Tibial artery (tissue), 4 donors: Measurements from ENCODE around the gene ZAP70.
"Not testable (repeated sequence)": the region's sequence is repeated elsewhere in the genome, so short reads cannot be mapped to it uniquely, and the experiment has no call there.

Source experiments
- DNase-seq, 2 donors: peaks; one replicate each; pipeline ENCODE4 v3.0.0-alpha.2; 2019
- H3K27ac ChIP-seq, 2 donors: fragments of 200-600 bp; sonication (generic) in 1 of 2; 1 replicate in 1 of 2; 2 replicates in 1 of 2; pipeline ENCODE4 v1.5.1; 2018 to 2019; ENCODE audit warnings: mild to moderate bottlenecking in 1 of 2
- H3K27me3 ChIP-seq, 2 donors: fragments of 200-600 bp; sonication (generic) in 1 of 2; one replicate each; pipeline versions ENCODE4 v1.5.1 to v1.6.0; 2016 to 2019
- H3K36me3 ChIP-seq, 3 donors: fragments of 200-600 bp; sonication (generic) in 2 of 3; one replicate each; pipeline ENCODE4 v1.5.1; 2016 to 2019; ENCODE audit warnings: mild to moderate bottlenecking in 2 of 3
- H3K4me1 ChIP-seq, 4 donors: fragments of 200-600 bp; sonication (generic) in 2 of 4; 1 replicate in 3 of 4; 2 replicates in 1 of 4; pipeline ENCODE4 v1.5.1; 2016 to 2019
- H3K4me3 ChIP-seq, 2 donors: fragments of 200-600 bp; sonication (generic) in 1 of 2; 1 replicate in 1 of 2; 2 replicates in 1 of 2; pipeline ENCODE4 v1.5.1; 2018 to 2019; ENCODE audit warnings: mild to moderate bottlenecking in 2 of 2
- H3K9me3 ChIP-seq, 3 donors: fragments of 200-600 bp; sonication (generic) in 1 of 3; one replicate each; pipeline ENCODE4 v1.5.1; 2016 to 2019
- intact Hi-C: fragments of 100-400 bp; cut with DNase I; formaldehyde crosslinking; loops from one replicate; pipeline ENCODE4 v1.15.0; 2023; ENCODE audit warnings: low total_unique reads
- TF ChIP-seq, protein P1 (sequence below), 2 experiments: fragments of 200-600 bp in 1 of 2; fragments of 450-650 bp in 1 of 2; IDR thresholded peaks; one replicate each; pipeline ENCODE4 v1.5.1; 2017 to 2019; ENCODE audit warnings: antibody characterized with exemption in 2 of 2, mild to moderate bottlenecking in 1 of 2, moderate library complexity in 1 of 2

The ZAP70 gene

GRCh38 chr2:97670471-97670870, 42.9 kb upstream of the ZAP70 start:
- Histone ChIP-seq H3K4me1 (no peaks in the 10 kb centered on the region), H3K27me3 (no peaks in the 10 kb centered on the region), H3K27ac (no peak overlapping the region), H3K4me3 (no peak overlapping the region), H3K9me3 (no peaks in the 10 kb centered on the region), H3K36me3 (no peaks in the 10 kb centered on the region)
- no peak for DNase-seq
- TF ChIP-seq, protein P1, sequence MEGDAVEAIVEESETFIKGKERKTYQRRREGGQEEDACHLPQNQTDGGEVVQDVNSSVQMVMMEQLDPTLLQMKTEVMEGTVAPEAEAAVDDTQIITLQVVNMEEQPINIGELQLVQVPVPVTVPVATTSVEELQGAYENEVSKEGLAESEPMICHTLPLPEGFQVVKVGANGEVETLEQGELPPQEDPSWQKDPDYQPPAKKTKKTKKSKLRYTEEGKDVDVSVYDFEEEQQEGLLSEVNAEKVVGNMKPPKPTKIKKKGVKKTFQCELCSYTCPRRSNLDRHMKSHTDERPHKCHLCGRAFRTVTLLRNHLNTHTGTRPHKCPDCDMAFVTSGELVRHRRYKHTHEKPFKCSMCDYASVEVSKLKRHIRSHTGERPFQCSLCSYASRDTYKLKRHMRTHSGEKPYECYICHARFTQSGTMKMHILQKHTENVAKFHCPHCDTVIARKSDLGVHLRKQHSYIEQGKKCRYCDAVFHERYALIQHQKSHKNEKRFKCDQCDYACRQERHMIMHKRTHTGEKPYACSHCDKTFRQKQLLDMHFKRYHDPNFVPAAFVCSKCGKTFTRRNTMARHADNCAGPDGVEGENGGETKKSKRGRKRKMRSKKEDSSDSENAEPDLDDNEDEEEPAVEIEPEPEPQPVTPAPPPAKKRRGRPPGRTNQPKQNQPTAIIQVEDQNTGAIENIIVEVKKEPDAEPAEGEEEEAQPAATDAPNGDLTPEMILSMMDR (IDR thresholded peaks at IDR 0.05): no peak
- intact Hi-C loops: no loop called here

- TF ChIP-seq, protein P1 (IDR thresholded peaks at IDR 0.05): no peak
These were observed 41.9 kb upstream of the ZAP70 start for GRCh38 chr2:97671526-97671925.

DNA sequence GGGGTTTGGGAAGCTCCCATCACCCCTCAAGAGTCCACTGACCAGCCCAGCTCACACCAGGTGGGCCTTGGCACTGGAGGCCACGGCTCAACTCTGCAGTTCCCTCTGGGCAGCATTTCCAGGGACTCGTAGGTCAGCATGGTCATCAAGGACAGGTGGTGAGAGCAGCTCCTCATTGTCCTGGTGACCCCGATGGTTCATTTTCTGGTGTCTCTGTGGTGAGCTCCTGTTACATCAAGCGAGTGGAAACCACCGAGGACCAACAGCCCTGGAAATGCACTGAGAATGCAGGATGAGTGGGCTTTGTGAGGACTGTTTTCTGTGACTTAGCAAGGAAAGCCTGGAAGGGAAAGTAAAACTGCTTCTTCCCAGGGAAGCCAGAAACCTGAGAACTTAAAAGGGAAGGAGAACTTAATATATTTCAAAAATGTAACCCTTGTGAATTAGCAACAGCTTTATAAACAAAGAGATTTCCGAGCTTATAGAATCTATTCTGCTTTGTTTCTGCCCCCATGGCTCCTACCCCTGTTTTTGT, 40.7 kb upstream of the ZAP70 start:
- intact Hi-C loops, H3K4me1 ChIP-seq, DNase-seq: not testable (repeated sequence)

More at GRCh38 chr2:97671526-97671925, 41.9 kb upstream of the ZAP70 start:
- no peaks in the 10 kb centered on the region for H3K4me1 ChIP-seq
- H3K9me3 ChIP-seq: no peaks in the 10 kb centered on the region
- no peak overlapping the region for H3K27ac ChIP-seq
- H3K36me3 ChIP-seq: no peaks in the 10 kb centered on the region
- no peak for DNase-seq
- H3K27me3 ChIP-seq: no peaks in the 10 kb centered on the region
- no peak overlapping the region for H3K4me3 ChIP-seq
- intact Hi-C loops: no loop called here

DNA sequence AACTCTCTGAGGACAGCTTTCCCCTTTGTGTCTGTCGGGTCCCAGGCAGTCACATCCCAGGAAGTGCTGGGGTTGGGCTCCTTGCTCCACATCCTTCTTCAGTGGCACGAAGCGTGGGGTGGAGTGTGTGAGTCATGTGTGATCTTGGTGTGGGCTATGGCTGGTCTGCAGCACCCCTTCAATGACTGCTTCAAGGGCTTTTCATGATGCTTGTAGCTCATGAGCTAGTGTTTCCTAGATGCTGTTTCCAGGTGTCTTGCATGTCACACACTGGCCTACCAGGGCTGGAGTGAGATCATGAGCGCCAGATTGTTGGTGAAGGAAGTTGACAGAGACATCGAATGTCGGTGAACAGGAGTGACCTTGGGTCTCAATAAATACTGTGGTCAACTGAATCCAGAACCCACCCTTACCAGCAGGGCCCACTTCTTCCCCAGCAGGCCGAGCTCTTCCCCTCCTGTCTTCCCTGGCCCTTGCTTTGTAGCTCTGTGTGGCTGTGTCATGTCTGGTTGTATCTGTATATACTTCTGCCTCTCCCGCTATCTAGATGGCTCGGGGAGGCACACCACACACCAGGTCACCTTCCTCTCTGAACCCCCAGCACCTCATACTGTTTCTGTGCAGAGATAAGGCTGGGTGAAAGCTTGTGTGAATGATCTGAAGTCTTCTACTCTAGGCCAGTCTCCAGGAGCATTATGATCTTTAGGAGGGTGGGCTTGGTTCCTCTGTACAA, 40.0 kb upstream of the ZAP70 start:
- H3K27me3 ChIP-seq: no peaks in the 10 kb centered on the region
- H3K9me3 ChIP-seq: no peaks in the 10 kb centered on the region
- no peak overlapping the region for H3K4me3 ChIP-seq
- DNase-seq: no peak
- H3K36me3 ChIP-seq: no peaks in the 10 kb centered on the region
- intact Hi-C loops: no loop called here
- no peaks in the 10 kb centered on the region for H3K4me1 ChIP-seq
- TF ChIP-seq, protein P1 (IDR thresholded peaks at IDR 0.05): no peak
- no peak overlapping the region for H3K27ac ChIP-seq

More for the DNA sequence above, 40.7 kb upstream of the ZAP70 start:
- H3K27me3 ChIP-seq, H3K27ac ChIP-seq, H3K4me3 ChIP-seq, H3K9me3 ChIP-seq, H3K36me3 ChIP-seq: not testable (repeated sequence)

DNA sequence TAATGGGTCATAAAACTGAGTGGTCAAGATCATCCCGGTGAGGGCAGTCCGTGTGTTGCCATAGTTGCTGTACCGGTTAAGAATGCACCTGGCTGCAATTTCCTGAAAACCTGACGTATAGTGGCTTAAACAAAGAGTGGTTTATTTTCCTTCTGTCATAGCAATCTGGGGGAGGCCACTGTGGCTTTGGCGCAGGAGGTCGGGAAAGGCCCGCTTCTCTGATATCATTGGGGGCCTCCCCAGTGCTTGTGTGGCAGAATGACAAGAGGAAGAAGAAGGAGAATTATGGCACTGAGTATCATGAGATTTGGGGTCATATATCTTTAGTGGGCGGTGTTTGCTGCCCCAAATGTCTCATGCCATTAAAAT, 39.5 kb upstream of the ZAP70 start:
- Histone ChIP-seq H3K9me3 (no peaks in the 10 kb centered on the region), H3K27ac (no peak overlapping the region), H3K4me1 (no peaks in the 10 kb centered on the region), H3K4me3 (no peak overlapping the region), H3K36me3 (no peaks in the 10 kb centered on the region), H3K27me3 (no peaks in the 10 kb centered on the region)
- intact Hi-C loops: no loop called here
- TF ChIP-seq, protein P1 (IDR thresholded peaks at IDR 0.05): no peak
- no peak for DNase-seq

GRCh38 chr2:97675430-97676113, 37.8 kb upstream of the ZAP70 start:
- no peak for DNase-seq
- H3K9me3 ChIP-seq: no peaks in the 10 kb centered on the region
- H3K4me1 ChIP-seq: no peaks in the 10 kb centered on the region
- TF ChIP-seq, protein P1 (IDR thresholded peaks at IDR 0.05): no peak
- no peak overlapping the region for H3K4me3 ChIP-seq
- intact Hi-C loops: no loop called here
- H3K27ac ChIP-seq: no peak overlapping the region
- H3K27me3 ChIP-seq: no peaks in the 10 kb centered on the region
- no peaks in the 10 kb centered on the region for H3K36me3 ChIP-seq
